ENCODE measurements around the gene ELMO3.

Gene ELMO3

DNA sequence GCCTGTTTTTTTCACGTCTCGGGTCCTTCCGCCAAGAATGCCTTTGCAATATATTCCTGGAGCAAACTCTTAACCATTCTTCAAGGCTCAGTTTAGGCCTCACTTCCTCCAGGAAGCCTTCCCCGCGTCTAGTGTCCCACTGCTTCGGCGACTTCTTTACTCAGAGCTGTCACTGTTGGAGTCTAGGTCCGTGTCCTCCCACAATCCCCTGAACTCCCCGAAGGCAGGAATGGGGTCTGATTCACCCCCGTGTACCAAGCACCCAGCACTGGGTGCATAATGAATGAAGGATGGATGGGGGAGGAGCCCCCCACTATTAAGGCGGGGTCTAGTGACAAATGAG is 15.7 kb upstream of the ELMO3 start:
- DNase-seq, result no peak

DNA sequence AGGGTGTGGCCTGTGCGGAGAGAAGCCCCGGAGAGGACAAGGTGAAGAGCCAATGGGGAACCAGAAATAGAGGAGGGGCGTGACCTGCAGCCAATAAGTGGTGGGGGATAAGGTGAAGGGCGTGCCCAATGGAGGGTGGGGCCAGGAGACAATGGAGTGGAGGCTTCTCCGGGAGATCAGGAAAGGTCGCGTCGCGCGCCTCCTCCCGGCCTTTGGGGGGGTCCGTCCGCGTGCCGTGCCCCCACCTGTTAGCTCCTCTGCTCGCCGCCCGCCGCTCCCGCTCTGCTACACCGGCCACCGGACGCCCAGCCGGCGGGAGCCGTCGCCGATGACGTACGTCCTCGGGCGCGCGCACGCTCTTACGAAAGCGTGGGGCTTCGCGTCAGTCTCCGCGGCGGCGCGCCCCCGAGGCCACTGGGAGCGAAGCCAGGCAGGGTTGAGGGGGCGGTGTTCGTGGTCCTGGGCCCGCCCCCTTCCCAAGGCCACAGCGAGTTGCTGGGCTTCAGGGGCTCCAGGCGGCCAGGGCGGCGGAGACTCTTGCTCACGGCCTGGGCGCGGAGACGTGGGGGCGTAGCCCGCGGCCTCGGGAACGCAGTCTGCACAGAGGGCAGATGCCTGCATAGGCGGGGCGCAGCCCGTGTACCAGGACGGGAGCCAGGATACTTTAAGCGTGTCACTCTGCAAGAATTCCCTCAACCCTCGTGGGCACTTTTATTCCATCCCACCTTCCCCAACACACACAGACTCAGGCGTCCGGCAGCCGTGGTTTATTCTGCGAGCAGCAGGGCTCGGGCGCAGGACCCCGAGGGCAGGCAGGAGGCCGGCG is 15.1 kb upstream of the ELMO3 start, which contains the start of gene MATCAP1:
TSS of gene MATCAP1 (minus strand) at position 337 of the 826 bp plus-strand sequence. CDS start 3,353 bp downstream, outside the sequence.
- peak; percentile 97 for DNase-seq

DNA sequence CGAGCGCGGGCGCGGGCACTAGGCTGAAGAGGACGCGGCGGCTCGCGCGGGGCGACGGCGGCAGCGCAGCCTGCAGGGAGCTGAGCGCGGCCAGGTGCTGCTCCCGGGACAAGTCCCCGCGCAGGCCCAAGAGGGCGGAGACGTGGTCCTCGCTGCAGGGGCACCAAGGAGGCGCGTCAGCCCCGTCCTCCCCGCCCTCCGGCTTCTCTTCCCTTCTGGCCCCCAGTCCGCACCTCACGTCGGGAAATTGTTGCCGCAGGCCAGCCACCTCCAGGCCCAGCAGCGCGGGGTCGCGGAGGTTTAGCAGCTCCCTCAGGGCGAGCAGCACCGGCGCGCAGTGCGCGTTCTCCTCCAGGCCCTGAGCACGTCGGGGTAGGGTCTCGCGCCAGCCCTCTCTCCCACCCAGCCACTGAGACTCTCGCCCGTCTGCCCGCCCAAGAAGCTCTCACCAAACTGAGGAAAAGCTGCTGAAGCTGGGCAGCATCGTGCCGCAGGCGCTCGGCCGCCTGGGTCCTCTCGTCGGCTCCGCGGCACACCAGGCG is 14.4 kb upstream of the ELMO3 start:
- no peak for DNase-seq

DNA sequence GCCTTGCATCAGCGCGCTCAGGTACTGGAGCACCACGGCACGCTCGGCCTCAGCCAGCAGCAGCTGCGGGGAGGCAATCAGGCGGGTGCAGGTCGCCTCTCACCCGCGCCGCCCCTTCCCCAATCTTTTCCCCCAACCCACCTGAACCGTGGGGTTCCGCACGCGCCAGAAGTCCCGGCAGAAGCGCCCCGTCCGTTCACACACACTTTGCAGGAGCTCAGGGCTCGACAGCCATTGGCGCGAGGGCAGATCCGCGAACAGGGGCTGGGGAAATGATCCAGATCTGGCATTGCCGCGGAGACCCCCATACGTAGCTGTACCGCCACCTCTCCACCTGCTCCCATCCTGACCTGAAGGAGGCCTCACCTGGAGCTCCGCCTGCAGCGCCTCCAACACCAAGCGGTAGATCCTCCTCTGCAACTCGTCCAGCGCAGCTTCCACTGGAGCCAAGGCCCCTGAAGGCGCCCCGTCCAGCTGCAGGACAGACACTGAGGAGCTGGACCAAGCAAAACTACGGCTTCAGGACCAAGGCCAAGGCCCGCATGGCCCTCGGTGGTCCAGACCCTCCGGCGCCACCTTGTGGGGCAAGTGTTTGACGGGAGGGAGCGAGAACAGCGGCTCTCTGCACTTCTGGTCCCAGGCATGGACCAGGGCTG is 13.8 kb upstream of the ELMO3 start:
- peak; percentile 80 for DNase-seq

DNA sequence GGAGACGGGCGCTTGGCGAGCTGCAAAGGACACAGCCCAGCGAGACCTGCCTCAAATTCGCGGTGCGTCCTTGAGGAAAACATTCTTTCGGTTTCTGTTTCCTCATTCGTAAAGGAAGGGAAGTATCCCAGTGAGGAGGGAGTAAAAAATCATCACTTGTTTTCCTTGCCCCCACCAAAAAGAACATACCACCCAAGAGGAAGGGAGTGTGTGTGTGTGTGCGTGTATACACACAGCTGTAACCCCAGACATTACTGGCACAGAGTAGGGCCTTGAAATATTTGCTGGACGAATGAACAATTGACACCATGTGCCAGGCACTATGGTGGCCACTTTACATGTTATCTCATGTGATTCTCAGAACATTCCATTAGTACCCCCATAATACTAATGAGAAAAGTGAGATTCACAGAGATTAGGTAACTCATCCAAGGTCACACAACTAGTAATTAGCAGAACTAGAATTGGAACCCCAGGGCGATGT is 13.2 kb upstream of the ELMO3 start:
- DNase-seq, result no peak

DNA sequence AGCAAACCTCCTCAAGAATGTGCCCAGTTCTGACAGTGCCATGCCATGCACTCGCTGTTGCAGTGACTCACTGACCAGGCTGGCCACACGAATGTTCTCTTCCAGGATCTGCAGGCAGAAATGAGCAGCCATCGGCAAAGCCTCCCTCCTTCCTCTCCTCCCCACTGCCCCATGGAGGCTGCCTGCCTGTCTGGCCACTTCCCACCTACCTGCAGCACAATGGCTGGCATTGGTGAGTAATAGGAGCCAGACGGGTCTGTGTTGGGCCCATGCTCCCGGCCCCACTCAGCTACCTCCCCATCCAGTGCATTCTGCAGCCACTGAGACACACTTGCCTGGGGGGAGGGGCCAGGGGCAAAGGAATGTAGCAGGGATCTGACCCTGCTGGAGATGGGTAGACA is 12.4 kb upstream of the ELMO3 start:
- no peak for DNase-seq

DNA sequence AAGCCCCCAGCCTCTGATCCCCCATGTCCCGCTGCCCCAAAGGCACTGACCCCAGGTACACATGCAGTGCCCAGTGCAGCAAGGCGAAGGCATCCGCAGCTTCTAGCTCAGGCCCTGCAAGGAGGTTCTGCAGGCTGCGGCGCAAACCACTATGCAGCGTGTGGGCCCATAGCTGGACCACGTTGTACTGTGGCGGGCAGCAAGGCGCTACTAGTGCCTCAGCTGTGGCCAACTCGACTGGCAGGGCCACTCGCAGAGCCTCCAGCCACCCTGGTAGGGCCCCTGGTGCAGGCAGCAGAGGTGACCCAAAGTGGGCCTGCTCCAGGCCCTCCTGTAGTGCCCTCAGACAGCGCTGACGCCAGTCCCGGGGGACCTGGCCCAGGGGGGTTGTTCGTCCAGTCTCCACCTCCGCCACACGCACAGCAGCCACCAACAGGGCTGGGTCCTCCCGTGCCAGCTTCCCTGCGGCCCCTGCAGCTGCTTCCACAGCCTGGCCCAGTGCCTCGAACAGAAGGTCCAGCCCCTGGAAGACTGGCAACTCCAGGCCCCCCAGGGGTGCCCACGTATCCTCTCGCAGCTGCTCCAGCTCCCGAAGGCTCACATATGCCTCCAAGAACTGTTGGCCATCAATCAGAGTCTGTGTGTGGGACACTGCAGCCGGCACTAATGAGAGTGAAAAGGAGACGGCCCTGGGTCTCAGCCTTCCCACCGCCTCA is 11.6 kb upstream of the ELMO3 start:
- no peak for DNase-seq

DNA sequence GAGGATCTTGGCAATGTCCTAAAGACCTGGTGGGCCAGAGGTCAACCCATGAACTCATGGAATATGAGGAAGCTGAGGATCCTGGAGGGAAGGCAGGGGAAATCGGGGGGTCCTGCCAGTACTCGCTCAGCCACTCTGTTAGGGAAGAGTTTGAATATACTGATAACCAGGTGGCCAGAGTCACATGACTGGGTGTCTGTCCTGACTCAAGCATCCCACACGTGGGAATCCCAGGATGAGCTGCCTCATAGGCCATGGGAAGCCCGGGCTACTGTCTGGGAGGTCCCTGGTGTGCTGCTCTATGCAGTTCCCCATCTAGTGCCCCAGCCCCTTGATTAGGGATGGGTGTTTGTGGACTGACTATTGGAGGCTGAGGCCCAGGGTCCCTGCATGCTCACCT is 10.6 kb upstream of the ELMO3 start:
- no peak for DNase-seq

DNA sequence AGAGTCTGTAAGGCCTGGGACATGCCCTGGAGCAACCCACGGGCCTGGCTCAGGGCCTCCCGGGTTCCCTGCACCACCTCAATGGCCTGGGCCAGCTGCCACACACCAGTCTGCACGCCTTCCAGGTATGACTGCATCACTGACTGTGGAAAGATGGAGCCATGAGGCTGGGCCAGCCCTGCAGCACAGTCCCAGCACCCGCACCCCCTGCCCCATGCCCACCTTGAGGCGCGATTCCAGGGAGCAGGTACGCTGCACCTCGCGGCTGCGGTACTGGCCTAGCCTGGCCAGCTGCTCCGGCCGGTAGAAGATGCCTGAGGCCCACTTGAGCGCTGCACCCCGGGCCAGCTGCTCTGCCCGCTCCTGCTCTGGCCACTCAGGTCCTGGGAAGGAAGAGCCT is 10.1 kb upstream of the ELMO3 start:
- DNase-seq, result no peak

DNA sequence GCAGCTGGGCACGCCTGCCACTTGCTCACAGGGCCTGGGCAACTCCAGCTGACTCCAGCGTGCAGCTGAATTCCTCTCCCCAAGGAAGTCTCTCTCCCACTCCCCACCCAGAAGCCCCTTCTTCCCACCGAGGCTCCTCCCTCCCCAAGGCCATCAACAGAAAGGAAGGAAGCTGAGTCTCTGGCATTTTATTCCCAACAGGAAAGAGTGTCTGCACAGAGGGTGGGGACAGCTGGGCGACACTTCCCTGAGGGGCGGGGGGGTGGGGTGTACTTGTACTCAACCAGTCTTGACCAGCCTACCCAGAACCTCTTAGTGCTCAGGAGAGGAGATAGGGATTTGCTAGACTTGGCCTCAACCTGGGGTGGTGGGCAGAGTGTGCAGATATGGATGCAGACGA is 8.9 kb upstream of the ELMO3 start, which contains the start of gene EXOC3L1:
TSS of gene EXOC3L1 (minus strand) at position 96 of the 400 bp plus-strand sequence. CDS start 460 bp downstream, outside the sequence.
- no peak for DNase-seq

DNA sequence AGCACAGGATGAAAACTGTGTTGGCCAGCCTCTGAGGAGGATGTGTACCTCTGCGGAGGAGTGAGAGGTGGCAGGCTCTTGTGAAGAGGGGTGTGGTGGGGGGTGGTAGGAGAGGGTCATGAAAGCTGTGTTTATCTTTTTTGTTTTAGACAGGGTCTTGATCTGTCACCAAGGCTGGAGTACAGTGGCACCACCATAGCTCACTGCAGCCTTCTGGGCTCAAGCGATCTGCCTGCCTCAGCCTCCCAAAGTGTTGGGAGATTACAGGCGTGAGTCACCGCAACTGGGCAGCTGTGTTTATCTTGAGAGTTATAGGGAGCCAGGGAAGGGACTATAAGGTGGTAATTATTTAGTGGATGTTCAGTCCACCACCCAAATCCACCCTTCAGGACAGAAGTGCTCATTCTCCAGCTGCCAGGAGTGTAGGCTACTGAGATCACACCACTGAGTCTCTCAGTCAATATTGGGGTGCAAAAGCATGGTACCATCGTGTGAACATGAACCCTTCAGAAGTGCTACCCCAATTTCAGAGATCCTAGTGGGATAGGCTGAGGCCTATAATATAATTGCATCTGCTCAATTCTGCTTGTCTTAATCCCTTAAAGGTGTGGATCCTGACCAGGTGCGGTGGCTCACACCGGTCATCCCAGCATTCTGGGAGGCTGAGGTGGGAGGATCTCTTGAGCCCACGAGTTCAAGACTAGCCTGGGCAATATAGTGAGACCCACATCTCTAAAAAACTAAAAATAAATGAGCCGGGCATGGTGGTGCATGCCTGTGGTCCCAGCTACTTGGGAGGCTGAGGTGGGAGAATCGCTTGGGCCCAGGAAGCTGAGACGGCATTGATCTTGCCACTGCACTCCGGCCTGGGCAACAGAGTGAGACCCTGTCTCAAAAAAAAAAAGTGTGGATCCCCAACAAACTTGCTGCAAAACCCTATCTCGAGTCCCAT is 8.2 kb upstream of the ELMO3 start:
- DNase-seq, result no peak

DNA sequence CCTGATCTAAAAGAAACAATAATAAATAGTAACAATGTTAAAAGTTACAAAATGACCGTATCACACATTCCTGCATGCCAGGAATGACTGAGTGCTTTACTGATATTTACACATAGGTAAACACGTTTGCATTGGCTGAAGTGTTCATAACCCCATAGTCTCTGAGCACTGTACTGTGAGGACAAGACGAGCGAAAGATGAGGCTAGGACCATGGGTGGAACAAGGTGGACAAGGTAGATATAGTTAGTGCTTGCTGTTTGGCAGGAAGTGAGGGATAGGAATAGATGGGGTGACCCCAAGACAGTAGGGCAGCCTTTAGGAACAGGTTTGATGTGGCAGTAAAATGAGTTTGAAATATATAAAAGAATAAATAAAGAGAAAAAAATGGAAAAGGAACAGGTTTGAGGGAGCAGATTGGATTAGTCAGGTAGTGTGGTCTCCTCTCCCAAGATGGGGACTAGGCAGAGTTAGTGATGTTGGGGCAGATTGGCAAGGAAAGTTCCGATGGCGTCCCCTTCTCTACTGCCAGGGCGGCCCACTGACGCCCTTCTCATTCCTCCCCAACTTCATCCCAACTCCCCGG is 7.4 kb upstream of the ELMO3 start:
- DNase-seq, result no peak

DNA sequence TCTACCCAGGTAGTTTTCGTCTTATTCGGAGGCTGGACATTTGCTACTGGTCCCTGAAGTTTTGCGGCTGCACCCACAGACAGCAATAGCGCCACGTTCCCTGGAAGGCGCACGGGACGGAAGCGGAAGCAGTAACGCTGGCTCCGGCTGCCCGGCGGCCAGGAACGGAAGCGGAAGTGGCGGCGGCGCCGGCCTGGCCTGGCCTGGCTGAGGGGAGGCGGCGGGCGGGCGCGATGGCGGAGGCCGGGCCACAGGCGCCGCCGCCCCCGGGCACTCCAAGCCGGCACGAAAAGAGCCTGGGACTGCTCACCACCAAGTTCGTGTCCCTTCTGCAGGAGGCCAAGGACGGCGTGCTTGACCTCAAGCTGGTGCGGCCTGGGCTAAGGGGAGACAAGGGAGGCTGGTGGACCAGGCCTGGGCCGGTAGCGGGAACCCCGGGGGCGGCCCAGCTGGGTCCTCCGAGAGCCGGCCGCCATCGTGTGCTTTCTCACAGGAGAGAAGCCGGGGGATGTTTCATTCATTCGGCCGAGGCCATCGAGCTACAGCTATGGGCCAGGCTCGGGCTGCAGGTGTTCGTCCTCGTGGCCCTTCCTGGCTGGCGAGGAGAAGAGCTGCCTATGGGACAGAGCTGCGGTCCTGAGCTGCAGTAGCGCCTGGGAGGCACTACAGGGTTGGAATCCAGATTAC is 6.8 kb upstream of the ELMO3 start, which contains the start of gene E2F4:
TSS of gene E2F4 (plus strand) at position 161 of the 687 bp plus-strand sequence. CDS start at position 234, 73 bp downstream.
- peak; percentile 84 for DNase-seq

DNA sequence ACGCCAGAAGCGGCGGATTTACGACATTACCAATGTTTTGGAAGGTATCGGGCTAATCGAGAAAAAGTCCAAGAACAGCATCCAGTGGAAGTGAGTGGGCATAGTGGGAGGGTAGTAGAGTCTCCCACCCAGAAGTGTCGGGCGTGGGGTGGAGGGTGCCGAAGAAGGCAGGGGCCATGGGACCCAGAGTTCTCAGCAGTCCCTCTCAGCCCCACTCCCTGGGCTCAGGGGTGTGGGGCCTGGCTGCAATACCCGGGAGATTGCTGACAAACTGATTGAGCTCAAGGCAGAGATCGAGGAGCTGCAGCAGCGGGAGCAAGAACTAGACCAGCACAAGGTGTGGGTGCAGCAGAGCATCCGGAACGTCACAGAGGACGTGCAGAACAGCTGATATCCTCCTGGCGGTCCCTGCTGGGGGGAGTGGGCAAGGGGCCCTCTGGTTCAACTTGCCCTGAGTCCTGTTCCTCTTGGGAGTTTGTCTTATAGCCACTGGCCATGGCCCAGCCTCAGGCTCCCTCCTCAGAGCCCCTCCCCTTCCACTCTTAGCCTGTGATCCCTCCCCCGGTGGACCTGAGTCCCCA is 6.1 kb upstream of the ELMO3 start:
- DNase-seq, result no peak

DNA sequence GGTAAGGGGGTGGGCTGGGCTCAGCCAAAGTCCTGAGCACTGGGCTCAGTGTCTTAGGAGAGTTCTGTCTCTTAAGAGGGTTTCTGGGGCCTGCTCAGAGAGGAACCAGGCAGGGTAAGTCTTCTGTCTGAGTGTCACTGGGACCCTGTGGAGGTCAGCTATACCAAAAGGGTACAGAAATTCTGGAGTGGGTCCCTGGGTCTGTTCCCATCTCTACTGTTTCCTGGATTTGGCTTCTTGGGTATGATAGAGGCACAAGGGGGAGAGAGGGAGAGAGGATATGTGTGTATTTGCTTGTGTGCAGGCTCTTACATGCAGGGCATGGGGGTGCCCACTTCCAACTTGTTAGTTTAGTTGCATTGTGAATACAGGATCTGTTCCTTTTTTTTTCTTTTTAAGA is 5.4 kb upstream of the ELMO3 start:
- no peak for DNase-seq

DNA sequence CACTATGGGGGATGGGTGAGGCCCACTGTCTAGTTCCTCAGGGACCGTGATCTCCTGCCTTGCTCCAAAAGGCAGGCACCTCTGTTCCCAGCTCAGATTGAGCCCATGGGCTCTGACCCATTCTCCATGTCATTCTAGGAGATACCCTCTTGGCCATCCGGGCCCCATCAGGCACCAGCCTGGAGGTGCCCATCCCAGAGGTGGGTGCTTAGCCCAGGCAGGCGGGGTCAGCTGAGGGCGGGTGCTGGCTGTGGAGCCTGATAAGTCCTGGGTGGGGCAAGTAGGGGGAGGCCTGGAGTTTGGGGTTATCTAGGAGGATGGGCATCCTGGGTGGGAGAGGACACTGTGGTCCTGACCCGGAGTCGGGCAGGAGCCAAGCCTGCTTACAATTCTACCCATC is 4.7 kb upstream of the ELMO3 start:
- no peak for DNase-seq

DNA sequence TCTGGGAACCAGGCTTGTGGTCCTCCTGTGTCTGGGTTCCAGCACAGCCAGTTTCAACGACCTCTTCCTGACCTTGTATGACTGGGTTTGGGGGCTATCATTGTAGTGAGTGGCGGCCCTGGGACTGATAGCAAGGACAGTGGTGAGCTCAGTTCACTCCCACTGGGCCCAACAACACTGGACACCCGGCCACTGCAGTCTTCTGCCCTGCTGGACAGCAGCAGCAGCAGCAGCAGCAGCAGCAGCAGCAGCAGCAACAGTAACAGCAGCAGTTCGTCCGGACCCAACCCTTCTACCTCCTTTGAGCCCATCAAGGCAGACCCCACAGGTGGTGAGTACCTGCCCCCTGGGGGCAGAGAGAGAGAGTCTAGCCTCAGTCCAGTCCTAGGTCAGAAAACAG is 3.3 kb upstream of the ELMO3 start:
- no peak for DNase-seq

DNA sequence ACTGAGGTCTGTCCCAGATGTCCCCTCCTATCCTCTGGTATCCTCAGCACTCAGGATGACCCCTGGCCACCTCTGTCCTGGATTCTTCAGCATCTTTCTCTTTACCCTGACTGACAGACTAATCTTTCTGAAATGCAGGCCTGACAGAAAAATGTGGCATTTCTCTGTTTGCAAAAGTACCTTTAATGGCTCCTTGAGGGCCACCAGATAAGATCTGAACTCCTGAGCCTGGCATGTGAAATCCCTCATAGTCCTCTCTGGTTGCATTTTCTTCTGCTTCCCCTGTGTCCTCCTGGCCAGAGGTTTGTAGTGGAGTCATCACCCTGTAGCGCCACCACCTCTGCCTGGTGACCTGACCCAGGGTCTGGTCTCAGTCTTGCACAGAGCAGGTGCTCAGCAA is 2.0 kb upstream of the ELMO3 start:
- no peak for DNase-seq

DNA sequence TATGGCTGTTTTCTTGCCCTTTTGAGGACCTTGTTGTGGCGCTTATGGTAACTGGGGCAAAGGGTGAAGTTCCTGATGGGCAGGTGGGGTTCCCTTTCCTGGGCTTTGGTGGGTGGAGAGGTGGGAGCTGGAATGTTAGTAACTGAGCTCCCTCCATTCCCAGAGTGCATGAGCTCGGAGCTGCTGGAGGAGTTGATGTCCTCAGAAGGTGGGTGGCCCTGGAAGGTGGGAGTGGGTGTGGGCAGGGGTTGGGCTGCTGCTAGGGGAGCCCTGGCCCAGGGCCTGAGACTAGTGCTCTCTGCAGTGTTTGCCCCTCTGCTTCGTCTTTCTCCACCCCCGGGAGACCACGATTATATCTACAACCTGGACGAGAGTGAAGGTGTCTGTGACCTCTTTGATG is 1.2 kb upstream of the ELMO3 start:
- no peak for DNase-seq

DNA sequence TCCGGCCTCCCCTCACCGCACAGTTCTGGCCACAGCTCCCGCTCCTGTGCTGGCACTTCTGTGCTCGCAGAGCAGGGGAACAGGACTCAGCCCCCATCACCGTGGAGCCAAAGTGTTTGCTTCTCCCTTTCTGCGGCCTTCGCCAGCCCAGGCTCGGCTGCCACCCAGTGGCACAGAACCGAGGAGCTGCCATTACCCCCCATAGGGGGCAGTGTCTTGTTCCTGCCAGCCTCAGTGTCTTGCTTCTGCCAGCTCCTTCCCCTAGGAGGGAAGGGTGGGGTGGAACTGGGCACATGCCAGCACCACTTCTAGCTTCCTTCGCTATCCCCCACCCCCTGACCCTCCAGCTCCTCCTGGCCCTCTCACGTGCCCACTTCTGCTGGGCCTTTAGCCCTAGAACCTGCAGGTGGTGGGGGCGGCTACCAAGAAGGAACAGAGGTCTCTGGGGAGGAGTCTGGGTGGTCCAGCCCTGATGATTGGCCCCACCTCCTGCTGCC is 645 bp upstream of the ELMO3 start:
- no peak for DNase-seq
